ENCODE results near the gene C1RL.

Gene C1RL

DNA sequence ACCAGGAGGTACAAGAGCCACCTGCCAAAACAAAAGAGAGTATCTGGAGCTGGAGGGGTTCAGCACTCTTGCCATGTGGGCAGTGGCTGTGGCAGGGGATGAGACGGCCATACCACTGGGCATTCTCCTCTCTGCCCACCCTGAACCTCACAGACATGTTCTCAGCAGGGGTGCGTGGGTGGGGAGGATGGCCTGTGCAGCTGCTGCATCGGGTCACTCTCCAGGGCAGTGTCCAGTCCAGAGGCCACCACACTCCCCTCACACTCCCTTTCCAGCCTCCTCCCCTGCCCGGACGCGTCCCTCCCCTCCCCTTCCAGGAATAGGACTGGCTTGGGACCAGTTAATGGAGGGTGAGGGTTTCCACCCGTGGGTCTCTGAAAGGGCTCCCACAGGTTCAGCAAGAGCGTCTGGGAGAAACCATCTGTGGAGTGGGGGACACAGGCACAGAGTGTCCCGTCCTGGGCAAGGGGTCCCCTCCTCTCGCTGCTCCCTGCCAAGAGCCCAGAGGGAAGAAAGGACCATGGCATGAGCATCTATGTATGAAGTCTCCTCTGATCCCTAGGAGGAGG, 17.3 kb downstream of the C1RL start:
- no peak for DNase-seq

DNA sequence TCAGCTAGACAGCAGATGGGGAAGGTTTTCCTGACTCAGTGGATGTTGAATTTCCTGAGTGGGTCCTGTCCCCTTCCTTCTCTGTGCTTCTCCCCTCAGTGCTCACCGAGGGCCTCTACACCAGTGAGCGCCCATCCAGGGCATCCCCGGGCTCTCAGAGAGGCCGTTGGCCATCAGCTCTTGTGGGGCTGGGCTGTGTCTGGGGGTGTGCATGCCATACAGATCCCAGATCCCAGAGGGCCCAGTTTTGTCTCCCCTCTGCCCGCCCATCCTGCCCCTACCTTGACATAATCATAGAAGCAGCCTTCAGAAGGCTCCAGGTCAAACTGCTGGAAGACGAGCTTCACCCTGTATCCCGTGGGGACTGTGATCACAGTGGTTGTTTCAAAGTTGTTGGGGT, 17.8 kb downstream of the C1RL start:
- DNase-seq: no peak

DNA sequence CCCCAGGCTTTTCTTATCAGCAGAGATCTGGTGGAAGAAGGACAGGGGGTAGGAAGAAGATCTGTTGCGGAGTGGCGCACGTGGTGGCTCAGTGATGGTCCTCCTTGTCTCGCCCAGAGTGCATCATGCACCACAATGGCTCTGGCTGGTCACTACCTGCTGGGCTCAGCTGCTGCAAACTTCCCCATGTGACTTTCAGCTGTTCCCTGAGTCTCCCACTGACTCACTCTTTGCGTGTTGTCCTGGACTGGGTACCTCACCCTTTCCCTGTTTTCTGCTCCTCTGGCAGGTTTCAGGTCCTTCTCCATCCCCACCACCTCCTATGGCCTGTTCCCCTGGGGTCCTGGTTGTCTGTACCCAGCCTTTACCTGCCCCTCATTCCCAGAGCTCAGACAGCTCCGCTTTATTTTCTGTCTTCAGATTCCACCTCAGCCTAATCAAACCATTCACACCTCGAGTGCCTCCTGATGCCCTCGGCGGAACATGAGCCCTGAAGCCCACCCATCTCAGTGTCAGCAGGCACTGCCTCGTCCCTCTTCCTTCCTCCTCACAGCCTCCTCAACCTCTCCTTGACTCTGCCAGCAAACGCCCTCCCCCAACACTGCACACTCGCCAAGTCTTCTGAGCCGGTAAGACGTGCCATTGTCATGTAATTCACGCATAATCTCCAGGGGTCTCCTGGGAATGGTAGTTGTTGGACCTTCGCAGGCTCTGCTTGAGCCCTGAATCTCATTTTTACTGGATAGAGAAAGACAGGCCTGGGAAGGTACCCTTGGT, 18.6 kb downstream of the C1RL start:
- no peak for DNase-seq

DNA sequence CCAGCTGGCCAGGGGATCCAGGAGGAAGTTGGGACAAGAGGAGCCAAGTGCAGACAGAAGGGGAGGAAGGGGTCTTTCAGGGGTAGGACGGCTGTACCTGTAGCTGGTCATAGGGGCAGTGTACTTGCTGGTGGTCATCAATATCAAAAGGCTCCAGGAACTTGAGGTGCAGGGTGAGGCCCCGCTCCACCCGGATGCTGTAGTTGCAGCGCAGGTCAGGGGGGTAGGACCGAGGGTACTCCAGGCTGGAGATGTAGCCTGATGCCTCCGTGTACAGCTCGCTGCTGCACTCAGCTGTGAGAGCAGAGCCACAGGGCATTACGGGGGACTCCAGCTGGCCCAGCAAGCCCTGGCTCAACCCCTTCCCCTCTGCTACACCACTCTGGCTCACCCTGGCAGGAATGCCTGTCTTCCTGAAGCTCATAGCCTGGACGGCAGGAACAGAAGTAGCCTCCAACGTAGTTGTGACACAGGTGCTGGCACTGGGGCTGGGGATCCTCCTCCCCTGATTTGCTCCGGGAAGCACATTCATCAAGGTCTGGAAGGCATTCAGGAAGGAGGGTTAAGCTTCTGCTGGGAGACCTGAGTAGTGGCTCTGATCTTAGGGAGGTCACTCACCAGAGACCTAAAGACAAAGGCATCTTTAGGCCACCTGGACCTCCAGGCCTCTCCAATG, 19.7 kb downstream of the C1RL start:
- DNase-seq: no peak

DNA sequence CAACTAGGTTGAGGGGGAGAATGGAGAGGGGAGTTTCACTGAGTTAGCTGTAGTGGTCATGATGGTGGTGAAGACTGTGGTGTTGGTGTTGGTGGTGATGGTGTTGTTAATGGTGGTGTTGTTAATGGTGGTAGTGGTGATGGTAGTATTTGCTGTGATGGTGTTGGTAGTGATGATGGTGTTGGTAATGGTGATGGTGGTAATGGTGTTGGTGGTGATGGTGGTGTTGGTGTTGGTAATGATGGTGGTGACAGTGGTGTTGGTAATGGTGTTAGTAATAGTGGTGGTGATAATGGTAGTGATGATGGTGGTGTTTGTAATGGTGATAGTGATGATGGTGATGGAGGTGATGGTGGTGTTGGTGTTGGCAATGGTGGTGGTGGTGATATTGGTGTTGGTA, 25.9 kb downstream of the C1RL start:
- no peak for DNase-seq

DNA sequence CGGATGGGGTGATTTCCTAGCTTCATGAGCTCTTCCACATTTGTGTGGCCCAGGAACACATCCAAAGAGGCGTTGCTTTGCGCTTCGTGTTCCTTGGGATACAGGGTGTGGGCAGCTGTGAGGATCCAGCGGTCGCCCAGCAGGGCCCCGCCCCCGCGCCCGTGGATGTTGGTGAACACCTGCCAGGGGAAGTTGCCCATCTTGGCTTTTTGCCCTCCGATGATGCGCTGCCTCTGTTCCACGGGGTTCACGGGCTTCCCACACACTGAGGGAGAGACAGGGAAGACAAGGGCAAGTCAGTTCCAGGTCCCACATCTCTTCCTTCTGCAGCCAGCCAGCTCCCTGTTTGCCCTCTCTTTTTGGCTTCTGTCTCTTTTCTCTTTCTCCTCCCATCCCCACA, 28.0 kb downstream of the C1RL start:
- no peak for DNase-seq

DNA sequence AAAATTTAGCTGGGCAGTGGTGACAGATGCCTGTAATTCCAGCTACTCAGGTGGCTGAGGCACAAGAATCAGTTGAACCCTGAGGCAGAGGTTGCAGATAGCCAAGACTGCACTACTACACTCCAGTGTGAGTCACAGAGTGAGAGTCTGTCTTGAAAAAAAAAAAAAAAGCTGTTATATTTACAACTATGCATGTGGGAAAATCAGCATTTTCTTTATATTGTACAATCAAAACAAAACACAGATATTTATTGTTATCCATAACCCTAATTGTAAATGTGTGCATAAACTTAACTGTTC, 29.2 kb downstream of the C1RL start:
- no peak for DNase-seq

DNA sequence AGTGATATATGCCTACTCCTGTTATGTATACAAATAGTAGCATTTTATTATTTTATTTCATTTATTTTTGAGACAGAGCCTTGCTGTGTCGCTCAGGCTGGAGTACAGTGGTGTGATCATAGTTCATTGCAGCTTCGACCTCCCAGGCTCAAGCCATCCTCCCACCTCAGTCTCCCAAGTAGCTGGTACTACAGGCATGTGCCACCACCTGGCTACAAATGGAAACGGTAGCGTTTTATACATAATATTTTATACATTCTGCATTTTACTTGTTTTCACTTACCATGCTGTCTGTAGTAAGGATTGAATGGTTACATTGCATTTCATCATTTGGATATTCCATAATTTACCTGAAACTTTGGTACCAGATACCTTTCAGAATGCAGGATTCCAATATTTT, 30.9 kb downstream of the C1RL start:
- no peak for DNase-seq

DNA sequence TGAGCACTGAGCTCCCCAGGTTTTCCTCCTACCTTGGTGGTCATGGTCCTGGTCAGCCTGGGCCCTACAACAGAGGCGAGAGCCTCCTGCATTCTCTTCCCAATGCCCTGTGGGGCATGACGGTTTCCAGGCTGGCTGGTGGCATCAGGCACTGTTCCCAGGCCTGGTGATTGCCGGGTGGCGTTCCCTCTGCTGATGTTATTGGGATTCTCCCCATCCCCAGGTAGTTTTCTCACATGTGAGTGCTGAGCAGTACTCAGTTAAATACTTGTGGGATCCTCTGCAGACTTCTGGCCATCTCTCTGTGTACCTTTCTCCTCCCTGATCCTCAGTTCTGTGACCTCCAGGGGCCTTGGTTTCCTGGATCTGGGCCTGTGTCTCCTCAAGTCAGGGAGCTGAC, 32.5 kb downstream of the C1RL start:
- DNase-seq: no peak

DNA sequence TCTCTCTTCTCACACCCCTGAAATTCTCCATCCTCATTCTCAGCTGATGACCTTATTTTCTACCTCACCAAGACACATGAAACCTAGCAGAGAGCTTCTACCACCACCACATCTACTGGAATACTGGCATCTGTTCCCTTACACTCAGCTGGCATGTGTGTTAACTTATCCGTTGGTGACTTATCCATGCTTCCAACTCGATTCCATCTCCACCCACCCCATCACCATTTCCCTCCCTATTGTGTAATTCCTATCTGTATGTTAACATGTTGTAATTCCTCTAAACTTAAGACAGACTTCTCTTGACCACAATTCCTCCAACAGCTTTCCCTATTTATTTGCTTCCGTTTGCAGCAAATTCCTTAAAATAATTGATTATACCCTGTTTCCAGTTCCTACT, 33.1 kb downstream of the C1RL start:
- no peak for DNase-seq

DNA sequence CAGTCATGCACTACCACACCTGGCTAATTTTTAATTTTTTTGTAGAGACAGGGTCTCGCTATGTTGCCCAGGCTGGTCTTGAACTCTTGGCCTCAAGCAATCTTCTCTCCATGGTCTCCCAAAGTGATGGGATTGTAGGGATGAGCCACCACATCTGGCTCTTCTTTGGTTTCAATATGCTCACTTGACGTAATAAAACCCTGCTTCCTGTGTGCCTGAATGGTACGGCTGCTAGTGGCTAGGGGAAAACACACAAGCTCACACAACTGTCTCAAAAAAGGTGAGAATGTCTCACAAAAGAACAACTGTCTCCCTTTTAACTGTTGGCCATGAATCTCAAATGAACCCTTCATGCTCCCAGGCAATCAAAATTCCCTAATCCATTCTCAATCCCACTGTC, 33.5 kb downstream of the C1RL start:
- DNase-seq: no peak

DNA sequence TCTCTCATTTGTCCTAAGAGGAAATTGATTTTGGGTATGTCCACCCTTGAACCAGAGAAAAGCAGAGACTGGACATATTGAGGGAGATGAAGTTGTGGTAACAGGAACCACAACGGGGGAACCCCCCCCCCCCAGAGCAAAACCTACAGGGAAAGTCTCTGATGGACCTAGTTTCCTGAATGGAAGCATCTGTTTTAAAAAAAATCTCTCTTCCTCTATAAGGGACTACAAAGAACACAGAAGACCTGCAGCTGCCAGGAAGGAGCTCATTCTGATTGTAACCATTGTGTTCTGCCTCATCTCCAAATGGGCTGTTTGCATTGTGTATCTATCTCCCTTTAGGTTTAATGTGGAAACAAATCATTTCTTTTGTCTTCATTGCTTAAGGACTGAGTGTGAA, 35.1 kb downstream of the C1RL start:
- DNase-seq: no peak

DNA sequence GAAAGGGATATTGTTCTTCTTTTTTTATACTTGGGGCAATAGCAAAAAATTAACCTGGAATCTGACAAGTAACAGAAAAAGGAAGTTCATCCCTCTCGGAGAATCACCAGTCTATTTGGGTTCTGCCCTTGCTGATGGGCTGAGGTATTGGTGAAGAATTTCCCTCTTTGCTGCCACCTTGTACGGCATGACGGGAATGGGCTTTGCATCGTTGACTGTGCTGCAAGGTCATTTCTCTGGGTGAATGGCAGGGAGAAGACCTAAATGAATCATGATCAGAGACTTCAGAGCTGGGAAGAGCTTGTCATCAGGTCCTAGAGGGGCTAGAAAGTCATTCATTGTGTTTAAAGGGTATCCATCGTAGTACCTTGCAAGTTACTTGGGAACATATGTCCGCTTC, 36.5 kb downstream of the C1RL start:
- no peak for DNase-seq

DNA sequence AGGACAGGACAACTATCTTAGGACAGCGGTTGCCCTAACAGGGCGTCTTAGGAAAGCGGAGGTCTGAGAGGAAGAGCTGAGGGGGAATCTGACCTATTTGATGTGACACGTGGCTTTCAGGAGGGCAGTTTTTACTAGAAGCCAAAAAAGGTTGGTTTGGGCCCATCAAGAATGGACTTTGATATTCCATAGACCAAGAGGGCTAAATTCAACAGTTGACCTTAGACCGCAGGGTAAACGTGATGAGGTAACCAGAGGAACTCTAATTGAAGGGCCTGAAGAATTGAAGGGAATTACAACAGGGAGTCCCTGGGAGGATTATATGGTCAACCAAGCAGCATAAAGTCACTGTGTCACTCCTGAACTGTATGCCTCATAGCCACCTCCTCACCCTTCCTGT, 37.0 kb downstream of the C1RL start:
- no peak for DNase-seq

DNA sequence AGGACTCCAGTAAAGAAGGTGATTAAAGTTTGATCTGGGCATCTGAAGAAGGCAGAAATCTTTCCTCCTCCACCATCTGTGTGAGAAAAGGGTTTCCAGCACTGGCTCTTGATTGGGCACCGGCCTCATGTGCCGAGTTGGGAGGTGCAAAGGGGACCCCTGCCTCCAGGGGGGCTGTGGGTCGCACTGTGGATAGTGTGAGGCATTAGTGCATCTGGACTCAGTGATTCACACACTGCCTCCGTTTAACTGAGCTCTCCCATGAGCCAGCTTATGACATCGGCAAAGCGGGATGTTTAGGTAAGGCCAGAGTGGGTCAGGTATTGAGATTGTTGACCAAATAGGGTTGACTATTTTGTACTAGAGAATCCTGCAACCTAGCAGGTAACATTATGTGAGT, 39.6 kb downstream of the C1RL start:
- DNase-seq: no peak

DNA sequence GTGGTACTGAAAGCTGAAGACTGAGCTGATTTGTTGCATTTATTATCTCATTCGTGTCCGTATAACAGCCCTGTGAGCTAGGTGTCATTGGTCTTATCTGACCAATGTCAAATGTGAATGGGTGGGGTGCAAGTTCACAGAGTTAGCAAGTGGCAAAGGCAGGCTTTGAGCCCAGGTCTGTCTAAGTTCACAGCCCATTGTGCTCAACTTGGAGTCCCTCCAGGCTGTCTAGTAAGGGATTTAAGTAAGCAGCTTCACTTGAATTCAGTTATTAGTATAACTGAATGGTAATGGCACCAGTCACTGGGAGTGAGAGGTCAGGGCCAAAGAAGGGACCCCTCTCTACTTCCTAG, 40.0 kb downstream of the C1RL start:
- DNase-seq: no peak

DNA sequence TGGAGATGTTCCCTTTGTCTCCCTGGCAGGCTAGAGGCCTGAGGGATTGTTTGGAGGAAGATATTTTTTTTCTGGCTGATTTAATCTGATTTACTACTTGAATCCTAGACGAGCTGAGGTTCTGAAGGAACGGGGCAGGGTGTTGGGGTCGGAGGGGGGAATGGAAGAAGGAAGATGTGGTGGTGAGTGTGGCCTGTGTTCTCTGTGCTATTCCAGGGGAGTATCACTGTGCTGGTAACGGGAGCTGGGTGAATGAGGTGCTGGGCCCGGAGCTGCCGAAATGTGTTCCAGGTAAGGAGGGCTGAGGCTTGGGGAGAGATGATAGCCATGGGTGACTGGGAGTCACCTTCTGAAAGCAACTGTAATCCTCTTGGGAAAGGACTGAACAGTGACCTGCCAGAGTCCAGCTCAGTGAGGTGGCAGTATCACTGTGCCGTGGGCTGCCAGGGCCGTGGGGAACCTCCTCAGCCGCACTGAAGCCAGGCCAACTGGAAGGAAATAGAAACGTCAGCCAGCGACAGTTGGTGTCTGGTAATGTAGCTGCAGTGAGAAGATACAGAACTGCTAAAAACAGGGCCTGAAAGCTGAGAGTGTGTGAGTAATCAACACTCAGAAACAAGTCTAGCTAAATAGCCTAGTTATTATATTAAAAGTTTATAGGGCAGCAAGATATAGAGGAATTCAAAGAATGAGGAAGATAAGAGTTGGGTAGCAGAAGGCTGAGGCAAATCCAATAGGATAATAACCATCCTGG, 40.6 kb downstream of the C1RL start:
- no peak for DNase-seq

DNA sequence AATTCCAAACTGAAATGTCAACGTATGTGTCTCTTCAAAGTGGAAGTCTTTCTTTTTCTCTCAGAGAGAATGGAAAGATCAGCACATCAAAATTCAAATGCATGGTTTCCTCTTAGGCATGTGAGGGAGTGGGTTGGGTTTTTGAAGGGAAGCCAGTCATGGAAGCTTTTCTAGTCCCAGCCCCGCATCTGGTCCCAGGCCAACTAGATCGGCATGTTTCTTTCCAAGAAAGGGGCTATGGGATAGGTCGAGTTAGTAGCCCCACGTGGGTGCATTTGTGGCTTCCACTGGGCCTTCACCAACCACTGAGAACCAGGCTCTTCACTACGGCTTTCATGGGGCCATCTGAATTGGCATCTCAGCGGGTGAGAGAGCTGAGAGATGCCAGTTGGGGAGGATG, 41.9 kb downstream of the C1RL start:
- no peak for DNase-seq

DNA sequence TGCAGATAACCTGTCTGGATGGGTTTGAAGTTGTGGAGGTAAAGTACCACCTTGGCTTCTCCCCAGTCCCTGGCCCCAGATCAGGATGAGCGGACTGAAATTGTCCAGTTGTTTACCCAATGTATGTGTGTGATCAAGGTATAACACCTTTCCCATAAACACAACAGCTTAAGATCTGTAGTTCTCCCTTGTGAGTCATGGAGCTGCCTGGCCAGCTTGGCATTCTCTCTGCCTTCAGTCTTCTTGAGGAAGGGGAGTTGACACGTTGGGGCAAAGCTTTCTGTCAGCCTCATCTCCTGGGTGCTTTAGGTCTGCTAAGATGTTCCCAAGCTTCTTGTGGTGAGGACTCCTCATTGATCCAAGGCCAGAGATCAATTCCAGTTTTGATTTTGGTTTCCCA, 42.4 kb downstream of the C1RL start:
- no peak for DNase-seq

DNA sequence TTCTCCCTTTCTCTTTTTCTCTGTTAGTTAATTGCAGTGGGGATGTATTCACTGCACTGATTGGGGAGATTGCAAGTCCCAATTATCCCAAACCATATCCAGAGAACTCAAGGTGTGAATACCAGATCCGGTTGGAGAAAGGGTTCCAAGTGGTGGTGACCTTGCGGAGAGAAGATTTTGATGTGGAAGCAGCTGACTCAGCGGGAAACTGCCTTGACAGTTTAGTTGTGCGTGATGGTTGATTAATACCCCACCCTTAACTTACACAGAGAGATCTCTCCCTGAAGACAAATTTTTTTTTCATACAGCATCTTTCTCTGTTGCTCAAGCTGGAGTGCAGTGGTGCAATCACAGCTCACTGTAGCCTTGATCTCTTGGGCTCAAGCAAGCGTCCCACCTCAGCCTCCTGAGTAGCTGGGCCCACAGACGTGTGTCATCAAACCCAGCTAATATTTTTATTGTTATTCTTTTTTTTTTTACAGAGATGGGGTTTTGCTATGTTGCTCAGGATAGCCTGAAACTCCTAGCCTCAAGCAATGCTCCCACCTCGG, 43.9 kb downstream of the C1RL start:
- DNase-seq: no peak

DNA sequence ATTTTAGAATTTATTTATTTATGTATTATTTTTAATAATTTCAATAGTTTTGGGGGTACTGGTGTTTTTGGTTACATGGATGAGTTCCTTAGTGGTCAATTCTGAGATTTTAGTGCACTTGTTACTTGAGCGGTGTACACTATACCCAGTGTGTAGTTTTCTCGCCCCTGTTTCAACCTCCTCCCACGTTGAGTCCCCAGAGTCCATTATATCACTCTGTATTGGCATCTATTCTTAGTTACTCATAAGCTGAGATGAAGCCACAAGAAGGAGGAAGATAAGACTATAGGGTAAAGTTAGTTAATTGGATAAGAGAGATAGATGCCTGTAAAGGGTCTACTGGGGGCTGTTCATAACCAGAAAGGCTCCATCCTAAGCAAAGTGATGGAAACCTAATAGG, 44.5 kb downstream of the C1RL start:
- DNase-seq: no peak

DNA sequence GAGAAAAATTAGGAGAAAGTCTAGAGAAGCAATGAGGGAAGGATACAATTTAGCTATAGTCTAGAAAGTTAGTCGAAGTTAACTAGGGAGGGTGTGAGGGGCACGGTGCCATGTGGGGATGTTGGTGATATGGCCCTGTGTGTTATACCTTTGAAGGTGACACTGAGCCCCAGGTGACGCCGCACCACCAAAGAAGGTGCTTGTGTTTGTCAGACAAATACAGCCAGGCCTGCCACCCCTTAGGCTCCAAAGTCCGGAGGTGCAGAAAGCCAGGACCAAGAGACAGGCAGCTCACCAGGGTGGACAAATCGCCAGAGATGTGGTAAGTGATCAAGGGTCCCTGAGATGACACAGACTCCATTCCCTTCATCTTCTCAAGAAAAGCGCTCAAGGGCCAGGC, 47.4 kb downstream of the C1RL start:
- DNase-seq: no peak

DNA sequence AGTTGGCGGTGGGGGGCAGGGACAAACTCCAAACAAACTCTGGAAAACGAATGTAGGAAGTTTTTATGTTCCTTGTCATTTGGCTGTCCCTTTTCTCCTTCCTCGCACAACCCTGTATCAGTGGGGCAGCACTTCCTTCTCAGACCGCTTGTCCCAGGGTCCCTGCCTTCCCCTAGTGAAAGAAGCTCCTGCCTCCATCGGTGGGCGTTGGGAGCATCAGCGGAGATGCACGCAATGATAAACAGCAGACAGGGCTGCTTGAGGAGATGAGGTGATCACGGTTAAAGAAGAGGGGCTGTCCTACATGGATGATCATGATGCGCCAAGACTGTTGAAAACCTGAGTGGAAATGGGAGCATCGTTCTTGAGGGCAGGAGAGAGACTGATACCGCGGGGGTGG, 47.9 kb downstream of the C1RL start:
- DNase-seq: no peak

Data from CD4-positive, alpha-beta T cell treated with Interleukin-15 for 1 hour (primary cell).